HCT116 (cell line): Measurements from ENCODE around the gene HAO1. TPM values are rescaled to one million over a fixed set of nuclear protein-coding genes. Genes with fewer than 3 reads are reported as not detected.

Experiments
- ATAC-seq: fragments of 200-7000 bp; cut with Tn5 transposase; 2 replicates; pipeline ENCODE4 v1.9.1; 2020; ENCODE audit warnings: mild to moderate bottlenecking, moderate library complexity
- BruUV-seq: library from RNA; stranded (reverse); fragments of 400-500 nt; replicated peaks from 2 replicates; lab custom pipeline; 2021; lab: Mats Ljungman, UMichigan
- CTCF ChIA-PET: fragments of 300-600 bp; sonication (Branson Sonifier 250); formaldehyde crosslinking; loops from one replicate; lab custom pipeline; 2021; ENCODE audit warnings: antibody characterized with exemption; lab: Charles Lee
- POLR2A ChIA-PET: fragments of 300-600, 350-600 bp; sonication (Branson Sonifier 250); formaldehyde crosslinking; loops from one replicate; lab custom pipeline; 2021; ENCODE audit warnings: antibody characterized with exemption; lab: Charles Lee
- RAD21 ChIA-PET, 2 experiments: fragments of 300-600 bp; sonication (Branson Sonifier 250); formaldehyde crosslinking; loops; one replicate each; lab custom pipeline; 2023; ENCODE audit warnings: low total read pairs in 2 of 2; ENCODE audit not compliant: uncharacterized antibody in 2 of 2, unreplicated experiment in 2 of 2, low non-redundant PET in 1 of 2; lab: Charles Lee
- DNase-seq: peaks from one replicate; pipeline ENCODE4 v3.0.0-alpha.2; 2010; ENCODE audit warnings: low read depth, low spot score
- H2AFZ ChIP-seq: fragments of 200-600 bp; shearing (Covaris generic), sonication (generic); 2 replicates; pipeline ENCODE4 v1.6.1; 2017; ENCODE audit warnings: low read depth, mixed run types, mixed read lengths, antibody characterized with exemption, low read length; ENCODE audit not compliant: poor library complexity, severe bottlenecking
- H3K27ac ChIP-seq: 2 replicates; pipeline ENCODE4 v1.5.1; 2012; ENCODE audit warnings: low read depth, low read length
- H3K27me3 ChIP-seq: fragments of 200-600 bp; sonication (generic); 2 replicates; pipeline ENCODE4 v1.6.1; 2016; ENCODE audit warnings: mixed run types, low read length, mixed read lengths; ENCODE audit not compliant: insufficient read depth
- H3K36me3 ChIP-seq, 2 experiments: fragments of 200-500 bp in 1 of 2; fragments of 200-600 bp in 1 of 2; sonication (Bioruptor generic) in 1 of 2; sonication (generic) in 1 of 2; 2 replicates each; pipeline versions ENCODE4 v1.5.1 to v1.6.1; 2014 to 2016; ENCODE audit warnings: low read length in 2 of 2, inconsistent platforms in 1 of 2, mixed read lengths in 1 of 2, mixed run types in 1 of 2; ENCODE audit not compliant: insufficient read depth in 2 of 2, control insufficient read depth in 1 of 2
- H3K4me1 ChIP-seq, 2 experiments: fragments of 200-600 bp in 1 of 2; sonication (generic) in 1 of 2; 2 replicates each; pipeline versions ENCODE4 v1.5.1 to v1.6.1; 2012 to 2017; ENCODE audit warnings: low read length in 2 of 2, inconsistent platforms in 1 of 2, mild to moderate bottlenecking in 1 of 2, mixed read lengths in 1 of 2, mixed run types in 1 of 2, moderate library complexity in 1 of 2; ENCODE audit not compliant: insufficient read depth in 2 of 2, control insufficient read depth in 1 of 2
- H3K4me2 ChIP-seq: fragments of 200-600 bp; sonication (generic); 2 replicates; pipeline ENCODE4 v1.6.1; 2017; ENCODE audit warnings: mixed run types, low read length, mixed read lengths
- H3K4me3 ChIP-seq, 2 experiments: fragments of 200-600 bp in 1 of 2; sonication (generic) in 1 of 2; replicated peaks in 1 of 2; 2 replicates each; pipeline ENCODE4 v1.5.1; 2011 to 2016; ENCODE audit warnings: low read length in 2 of 2, control low read depth in 1 of 2, low read depth in 1 of 2, mild to moderate bottlenecking in 1 of 2, mixed read lengths in 1 of 2, mixed run types in 1 of 2
- H3K79me2 ChIP-seq: fragments of 200-600 bp; sonication (generic); 2 replicates; pipeline ENCODE4 v1.6.1; 2017; ENCODE audit warnings: mild to moderate bottlenecking, mixed run types, low read length, moderate library complexity, mixed read lengths; ENCODE audit not compliant: insufficient read depth
- H3K9ac ChIP-seq: fragments of 200-600 bp; sonication (generic); 2 replicates; pipeline ENCODE4 v1.6.1; 2016; ENCODE audit warnings: low read length, mixed read lengths
- H3K9me2 ChIP-seq: fragments of 200-600 bp; sonication (generic), shearing (Covaris generic); 2 replicates; pipeline ENCODE4 v1.6.1; 2017; ENCODE audit warnings: mixed run types, mild to moderate bottlenecking, moderate library complexity; ENCODE audit not compliant: insufficient read depth
- H3K9me3 ChIP-seq, 2 experiments: fragments of 200-500 bp in 1 of 2; fragments of 200-600 bp in 1 of 2; sonication (Bioruptor generic) in 1 of 2; sonication (generic) in 1 of 2; 2 replicates each; pipeline ENCODE4 v1.6.1; 2014 to 2017; ENCODE audit warnings: low read length in 2 of 2, mixed read lengths in 2 of 2, inconsistent platforms in 1 of 2, low read depth in 1 of 2, mild to moderate bottlenecking in 1 of 2, mixed run types in 1 of 2, moderate library complexity in 1 of 2; ENCODE audit not compliant: control insufficient read depth in 1 of 2, insufficient read depth in 1 of 2
- H4K20me1 ChIP-seq: fragments of 200-600 bp; sonication (generic), shearing (Covaris generic); 2 replicates; pipeline ENCODE4 v1.6.1; 2017; ENCODE audit warnings: mixed run types, mild to moderate bottlenecking, moderate library complexity; ENCODE audit not compliant: insufficient read depth
- ATF3 ChIP-seq: IDR thresholded peaks from 2 replicates; pipeline ENCODE4 v1.6.1; 2012
- CEBPB ChIP-seq: IDR thresholded peaks from 2 replicates; pipeline ENCODE4 v1.6.1; 2012; ENCODE audit warnings: low read depth
- EGR1 ChIP-seq: IDR thresholded peaks from 2 replicates; pipeline ENCODE4 v1.6.1; 2012; ENCODE audit warnings: low read depth
- ELF1 ChIP-seq: IDR thresholded peaks from 2 replicates; pipeline ENCODE4 v1.6.1; 2012; ENCODE audit warnings: low read depth, borderline replicate concordance
- JUND ChIP-seq: IDR thresholded peaks from 2 replicates; pipeline ENCODE4 v1.6.1; 2012
- POLR2A ChIP-seq: IDR thresholded peaks from 2 replicates; pipeline ENCODE4 v1.7.0; 2011; ENCODE audit warnings: borderline replicate concordance; ENCODE audit not compliant: insufficient read depth, insufficient read length; ENCODE audit errors: extremely low read depth
- POLR2AphosphoS5 ChIP-seq: IDR thresholded peaks from 2 replicates; pipeline ENCODE4 v1.6.1; 2011; ENCODE audit warnings: mild to moderate bottlenecking, low read depth, low read length, moderate library complexity
- REST ChIP-seq: IDR thresholded peaks from 2 replicates; pipeline ENCODE4 v1.6.1; 2012; ENCODE audit warnings: low read depth
- SIN3A ChIP-seq: IDR thresholded peaks from 2 replicates; pipeline ENCODE4 v1.6.1; 2012; ENCODE audit warnings: low read depth
- SP1 ChIP-seq: IDR thresholded peaks from 2 replicates; pipeline ENCODE4 v1.6.1; 2012; ENCODE audit warnings: low read depth
- SRF ChIP-seq: IDR thresholded peaks from 2 replicates; pipeline ENCODE4 v1.6.1; 2012; ENCODE audit warnings: low read depth
- YY1 ChIP-seq: IDR thresholded peaks from 2 replicates; pipeline ENCODE4 v1.6.1; 2011; ENCODE audit warnings: low read length, low read depth, moderate library complexity, mild to moderate bottlenecking; ENCODE audit not compliant: insufficient replicate concordance; ENCODE audit errors: extremely low read depth
- ZNF274 ChIP-seq: fragments of 200-500 bp; sonication (Bioruptor generic); IDR thresholded peaks from 2 replicates; pipeline ENCODE4 v1.6.1; 2014; ENCODE audit warnings: mild to moderate bottlenecking, low read depth, low read length, inconsistent platforms
- intact Hi-C: fragments of 100-400 bp; cut with micrococcal nuclease; formaldehyde crosslinking; loops from 2 replicates; pipeline ENCODE4 v1.10.0; 2022
- total RNA-seq: library from RNA; stranded (reverse); gene quantifications from one replicate; pipeline ENCODE4 v1.2.1, GENCODE V29; 2021; ENCODE audit not compliant: unreplicated experiment

The HAO1 gene
- total RNA-seq, 1 experiment from 2014 or later, result 0.12 TPM

GRCh38 chr20:7843613-7844012 is 96.6 kb downstream of the HAO1 start:
- no peaks in the 10 kb centered on the region for H3K27me3 ChIP-seq
- no peak overlapping the region for H2AFZ ChIP-seq
- ChIA-PET POLR2A (no interaction called here), CTCF (no interaction called here), RAD21 (no interaction called here)
- DNase-seq, result no peak
- no peaks in the 10 kb centered on the region for H3K9me2 ChIP-seq
- BruUV-seq, result no TSS peak
- no peaks in the 10 kb centered on the region for H3K79me2 ChIP-seq
- TF ChIP-seq SIN3A (no peak), EGR1 (no peak), SP1 (no peak), CEBPB (no peak), ELF1 (no peak), ZNF274 (no peak), SRF (no peak), REST (no peak), YY1 (no peak), POLR2AphosphoS5 (no peak), POLR2A (no peak), ATF3 (no peak), JUND (no peak)
- H3K4me2 ChIP-seq, result no peak overlapping the region
- no peak overlapping the region for H3K9ac ChIP-seq
- H3K4me1 ChIP-seq, result peaks cover 0 to 20% of the 10 kb centered on the region in 2 experiments; a peak in 1 of 4 replicates
- H4K20me1 ChIP-seq, result no peaks in the 10 kb centered on the region
- no peak for ATAC-seq
- no peak overlapping the region for H3K27ac ChIP-seq
- no peaks in the 10 kb centered on the region for H3K36me3 ChIP-seq
- H3K9me3 ChIP-seq, result no peaks in the 10 kb centered on the region
- H3K4me3 ChIP-seq, result no peak overlapping the region
- intact Hi-C loops, result no loop called here
